HK-2 (cell line): Measurements from ENCODE around the gene SAG.

Experiments used
- DNase-seq: peaks from one replicate; pipeline ENCODE4 v3.0.0-alpha.2; 2018; ENCODE audit not compliant: unreplicated experiment

SAG gene

GRCh38 chr2:233288663-233289062 is 19.0 kb upstream of the SAG start:
- no peak for DNase-seq

GRCh38 chr2:233289648-233290047 is 18.0 kb upstream of the SAG start:
- DNase-seq: no peak

GRCh38 chr2:233290051-233290845 is 17.4 kb upstream of the SAG start:
- no peak for DNase-seq

GRCh38 chr2:233295891-233296290 is 11.7 kb upstream of the SAG start:
- DNase-seq: no peak

GRCh38 chr2:233297076-233297475 is 10.5 kb upstream of the SAG start:
- no peak for DNase-seq

- DNase-seq: no peak
Measured at GRCh38 chr2:233300401-233300800, 7.2 kb upstream of the SAG start.

GRCh38 chr2:233301248-233301647 is 6.4 kb upstream of the SAG start:
- DNase-seq: no peak

- DNase-seq: no peak
Measured at GRCh38 chr2:233301811-233302210, 5.8 kb upstream of the SAG start.

GRCh38 chr2:233303252-233303651 is 4.4 kb upstream of the SAG start:
- DNase-seq: no peak

GRCh38 chr2:233311241-233311926 is 3.8 kb downstream of the SAG start:
- no peak for DNase-seq

GRCh38 chr2:233312874-233313273 is 5.3 kb downstream of the SAG start:
- DNase-seq: no peak

GRCh38 chr2:233314180-233314925 is 6.7 kb downstream of the SAG start:
- DNase-seq: no peak

GRCh38 chr2:233317196-233317943 is 9.8 kb downstream of the SAG start:
- DNase-seq: no peak

GRCh38 chr2:233319256-233319655 is 11.6 kb downstream of the SAG start:
- DNase-seq: no peak

- no peak for DNase-seq
Measured at GRCh38 chr2:233320470-233320869, 12.9 kb downstream of the SAG start.

- no peak for DNase-seq
Measured at GRCh38 chr2:233321166-233321565, 13.6 kb downstream of the SAG start.

GRCh38 chr2:233323851-233324250 is 16.2 kb downstream of the SAG start:
- DNase-seq: no peak

GRCh38 chr2:233325256-233325655 is 17.6 kb downstream of the SAG start:
- DNase-seq: no peak

GRCh38 chr2:233325814-233326213 is 18.2 kb downstream of the SAG start:
- DNase-seq: no peak

- DNase-seq: no peak
Measured at GRCh38 chr2:233326500-233326899, 18.9 kb downstream of the SAG start.

- no peak for DNase-seq
Measured at GRCh38 chr2:233328922-233329321, 21.3 kb downstream of the SAG start.
